Skeletal muscle tissue (tissue), 4 donors: Measurements from ENCODE around the gene CEP85. TPM values are rescaled to one million over a fixed set of nuclear protein-coding genes. Genes with fewer than 3 reads are reported as not detected.
A peak's percentile ranks its signal among the peaks of the same experiment; 100 is the strongest.

ENCODE experiments used
- H3K27ac ChIP-seq: one replicate; pipeline ENCODE4 v1.7.0; 2013; ENCODE audit warnings: mild to moderate bottlenecking, low read depth, low read length, inconsistent platforms
- H3K27me3 ChIP-seq, 3 donors: one replicate each; pipeline ENCODE4 v1.7.0; 2013; ENCODE audit warnings: low read length in 3 of 3; ENCODE audit not compliant: control insufficient read depth in 3 of 3, insufficient read depth in 3 of 3
- H3K36me3 ChIP-seq, 3 donors: one replicate each; pipeline ENCODE4 v1.7.0; 2013; ENCODE audit warnings: low read length in 3 of 3; ENCODE audit not compliant: control insufficient read depth in 3 of 3, insufficient read depth in 3 of 3
- H3K4me1 ChIP-seq, 3 donors: one replicate each; pipeline ENCODE4 v1.7.0; 2013; ENCODE audit warnings: low read length in 3 of 3, mild to moderate bottlenecking in 3 of 3; ENCODE audit not compliant: control insufficient read depth in 3 of 3, insufficient read depth in 3 of 3
- H3K4me3 ChIP-seq, 3 donors: one replicate each; pipeline ENCODE4 v1.7.0; 2013; ENCODE audit warnings: low read length in 3 of 3
- H3K9ac ChIP-seq, 3 donors: one replicate each; pipeline ENCODE4 v1.7.0; 2013; ENCODE audit warnings: low read length in 3 of 3, mild to moderate bottlenecking in 3 of 3, moderate library complexity in 2 of 3, low read depth in 1 of 3
- H3K9me3 ChIP-seq, 3 donors: one replicate each; pipeline ENCODE4 v1.7.0; 2013; ENCODE audit warnings: low read length in 3 of 3; ENCODE audit not compliant: control insufficient read depth in 3 of 3
- total RNA-seq: library from RNA; depleted of rRNA; stranded (reverse); fragments of >200 nt; gene quantifications from one replicate; pipeline ENCODE4 v1.2.3, GENCODE V29; 2014
- donor health status: Osteomylitis.

The CEP85 gene
- total RNA-seq, 1 donor from 2014 or later: 25.1 TPM

DNA sequence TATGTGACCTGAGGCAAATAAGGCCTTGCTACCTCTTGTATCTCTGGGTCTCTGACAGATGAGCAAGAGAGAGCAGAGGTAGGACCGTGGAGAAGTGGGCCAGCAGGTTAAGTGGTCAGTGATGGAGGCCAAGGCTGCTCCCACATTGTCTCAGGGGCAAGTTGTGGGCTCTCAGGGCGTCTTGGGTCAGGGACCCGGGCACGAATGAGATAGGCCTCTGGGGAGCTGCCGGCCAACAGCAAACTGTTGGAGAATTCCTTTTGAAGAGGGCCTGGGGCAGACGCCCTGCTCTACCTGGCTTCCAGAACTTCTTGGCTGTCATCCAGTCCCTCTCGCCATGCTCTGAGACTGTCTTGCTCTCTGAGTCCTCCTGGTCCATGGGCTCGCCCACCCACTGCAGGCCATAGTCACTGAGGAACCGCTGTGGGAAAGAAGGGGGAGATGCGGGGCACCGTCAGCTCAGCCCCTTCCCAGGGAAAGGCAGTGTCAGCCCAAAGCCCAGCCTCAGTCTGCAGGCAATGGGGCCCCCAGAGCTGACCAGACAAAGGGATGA lies 60.0 kb downstream of the CEP85 start:
- peak overlapping the region in 1 of 3 donors; percentile 23 for H3K9ac ChIP-seq
- H3K4me3 ChIP-seq: no peak overlapping the region
- no peaks in the 10 kb centered on the region for H3K36me3 ChIP-seq
- no peaks in the 10 kb centered on the region for H3K9me3 ChIP-seq
- no peak overlapping the region for H3K27ac ChIP-seq
- H3K27me3 ChIP-seq: no peaks in the 10 kb centered on the region
- H3K4me1 ChIP-seq: peaks cover 14 to 31% (median 20%) of the 10 kb centered on the region in 3 donors

GRCh38 chr1:26295194-26296138 lies 61.5 kb downstream of the CEP85 start:
- Histone ChIP-seq H3K36me3 (no peaks in the 10 kb centered on the region), H3K9me3 (no peaks in the 10 kb centered on the region), H3K27me3 (no peaks in the 10 kb centered on the region), H3K4me1 (peaks cover 9 to 16% (median 11%) of the 10 kb centered on the region in 3 donors), H3K27ac (no peak overlapping the region), H3K4me3 (no peak overlapping the region), H3K9ac (no peak overlapping the region)

- Histone ChIP-seq H3K9me3 (no peaks in the 10 kb centered on the region), H3K27me3 (no peaks in the 10 kb centered on the region), H3K9ac (no peak overlapping the region), H3K4me3 (no peak overlapping the region), H3K27ac (no peak overlapping the region), H3K36me3 (peaks cover 0 to 2% (median 0%) of the 10 kb centered on the region in 3 donors), H3K4me1 (peaks cover 1 to 7% (median 5%) of the 10 kb centered on the region in 3 donors)
Observed at GRCh38 chr1:26296340-26297056, 62.5 kb downstream of the CEP85 start.

GRCh38 chr1:26297057-26297790 lies 63.2 kb downstream of the CEP85 start:
- Histone ChIP-seq H3K4me1 (peaks cover 0 to 4% (median 0%) of the 10 kb centered on the region in 3 donors), H3K4me3 (no peak overlapping the region), H3K9ac (no peak overlapping the region), H3K9me3 (no peaks in the 10 kb centered on the region), H3K27ac (no peak overlapping the region), H3K27me3 (no peaks in the 10 kb centered on the region), H3K36me3 (peaks cover 0 to 2% (median 0%) of the 10 kb centered on the region in 3 donors)

GRCh38 chr1:26297791-26298124 lies 63.8 kb downstream of the CEP85 start:
- Histone ChIP-seq H3K4me3 (no peak overlapping the region), H3K9me3 (no peaks in the 10 kb centered on the region), H3K27ac (no peak overlapping the region), H3K9ac (no peak overlapping the region), H3K36me3 (peaks cover 0 to 2% (median 0%) of the 10 kb centered on the region in 3 donors), H3K4me1 (peaks cover 0 to 4% (median 3%) of the 10 kb centered on the region in 3 donors), H3K27me3 (no peaks in the 10 kb centered on the region)

GRCh38 chr1:26300578-26301275 lies 66.7 kb downstream of the CEP85 start:
- Histone ChIP-seq H3K9ac (no peak overlapping the region), H3K4me1 (peaks cover 3 to 11% (median 11%) of the 10 kb centered on the region in 3 donors), H3K36me3 (peaks cover 0 to 2% (median 0%) of the 10 kb centered on the region in 3 donors), H3K27ac (no peak overlapping the region), H3K4me3 (no peak overlapping the region), H3K9me3 (no peaks in the 10 kb centered on the region), H3K27me3 (no peaks in the 10 kb centered on the region)

DNA sequence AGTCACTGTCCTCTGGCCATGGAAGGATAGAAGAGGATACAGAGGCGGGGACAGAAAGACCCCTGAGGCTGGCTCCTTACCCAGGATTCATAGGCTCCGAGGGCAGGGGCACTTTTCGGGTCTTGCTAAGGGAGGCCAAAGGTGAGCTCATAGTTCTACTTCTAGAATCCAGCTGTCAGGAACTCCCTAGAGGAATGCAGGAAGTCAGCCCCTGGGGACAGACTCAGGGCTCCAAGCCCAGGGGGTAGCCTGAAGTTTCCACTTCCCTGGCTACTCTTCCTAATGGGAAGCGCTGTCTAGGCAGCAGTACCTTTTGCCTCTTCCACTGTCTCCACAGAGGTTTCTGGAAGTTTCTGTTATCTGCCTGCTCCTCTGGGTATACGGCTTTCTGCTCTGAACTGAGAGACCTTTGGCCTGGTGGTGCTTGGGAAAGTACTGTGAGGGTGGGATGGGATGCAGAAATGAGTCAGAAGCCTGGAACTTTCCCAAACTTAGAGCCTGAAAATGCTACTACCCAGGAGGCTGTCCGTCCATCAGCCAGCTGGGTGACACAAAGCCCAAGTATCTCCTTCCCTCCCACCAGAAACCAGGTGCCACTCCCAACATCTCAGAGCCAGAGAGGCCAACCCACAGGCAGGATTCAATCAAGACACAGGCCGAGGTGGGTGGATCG lies 68.9 kb downstream of the CEP85 start:
- peaks cover 0 to 2% (median 0%) of the 10 kb centered on the region in 3 donors for H3K36me3 ChIP-seq
- H3K27ac ChIP-seq: peak overlapping the region; percentile 19

GRCh38 chr1:26305667-26306289 lies 71.8 kb downstream of the CEP85 start:
- Histone ChIP-seq H3K27me3 (no peaks in the 10 kb centered on the region), H3K4me3 (peak overlapping the region; percentile 88 to 96 (median 89)), H3K36me3 (peaks cover 0 to 2% (median 0%) of the 10 kb centered on the region in 3 donors), H3K27ac (peak overlapping the region; percentile 44), H3K9ac (peak overlapping the region; percentile 79 to 84 (median 83)), H3K4me1 (peaks cover 12 to 19% (median 14%) of the 10 kb centered on the region in 3 donors), H3K9me3 (no peaks in the 10 kb centered on the region)

More for the DNA sequence above, 68.9 kb downstream of the CEP85 start:
- H3K9ac ChIP-seq: peak overlapping the region in 2 of 3 donors; percentile 10 to 25
- peaks cover 12 to 19% (median 17%) of the 10 kb centered on the region in 3 donors for H3K4me1 ChIP-seq
- H3K4me3 ChIP-seq: no peak overlapping the region
- H3K9me3 ChIP-seq: no peaks in the 10 kb centered on the region
- H3K27me3 ChIP-seq: no peaks in the 10 kb centered on the region
